Naive thymus-derived CD8-positive, alpha-beta T cell (primary cell): ENCODE data around the gene SMIM1. TPM values are rescaled to one million over a fixed set of nuclear protein-coding genes. Genes with fewer than 3 reads are reported as not detected.
A peak's percentile ranks its signal among the peaks of the same experiment; 100 is the strongest.
"Not testable (repeated sequence)": the region's sequence is repeated elsewhere in the genome, so short reads cannot be mapped to it uniquely, and the experiment has no call there.

Source experiments
- ATAC-seq, 2 donors: fragments of 150-1000 bp; cut with Tn5 transposase in 1 of 2; sonication (Bioruptor Pico), chemical (Tn5 transposase) in 1 of 2; 1 replicate in 1 of 2; 2 replicates in 1 of 2; pipeline ENCODE4 v1.10.0; 2021; ENCODE audit warnings: mild to moderate bottlenecking in 2 of 2, moderate library complexity in 2 of 2
- POLR2A ChIA-PET: fragments of 350-600 bp; sonication (Branson Sonifier 250); formaldehyde crosslinking; loops from one replicate; lab custom pipeline; 2021; ENCODE audit warnings: antibody characterized with exemption; lab: Charles Lee
- DNase-seq, 10 donors: peaks; one replicate each; pipeline versions ENCODE4 v3.0.0 to v3.0.0-alpha.2; 2020 to 2022
- H3K27ac Mint-ChIP-seq, 10 donors: one replicate each; pipeline ENCODE4 v1.8.0; 2020 to 2022; ENCODE audit warnings: mild to moderate bottlenecking in 10 of 10, mixed read lengths in 10 of 10, moderate library complexity in 4 of 10, inconsistent platforms in 1 of 10
- H3K27me3 Mint-ChIP-seq, 5 donors: one replicate each; pipeline ENCODE4 v1.8.0; 2021 to 2022; ENCODE audit warnings: mixed read lengths in 5 of 5
- H3K36me3 Mint-ChIP-seq, 3 donors: one replicate each; pipeline ENCODE4 v1.8.0; 2020 to 2022; ENCODE audit warnings: mixed read lengths in 3 of 3, mild to moderate bottlenecking in 2 of 3, inconsistent platforms in 1 of 3
- H3K4me1 Mint-ChIP-seq, 4 donors: one replicate each; pipeline ENCODE4 v1.8.0; 2021 to 2022; ENCODE audit warnings: mixed read lengths in 4 of 4
- H3K4me3 Mint-ChIP-seq, 10 donors: one replicate each; pipeline ENCODE4 v1.8.0; 2020 to 2022; ENCODE audit warnings: mild to moderate bottlenecking in 10 of 10, mixed read lengths in 10 of 10, moderate library complexity in 6 of 10, inconsistent platforms in 1 of 10
- H3K9me3 Mint-ChIP-seq, 9 donors: one replicate each; pipeline ENCODE4 v1.8.0; 2020 to 2022; ENCODE audit warnings: mixed read lengths in 9 of 9, mild to moderate bottlenecking in 3 of 9, inconsistent platforms in 1 of 9, moderate library complexity in 1 of 9
- polyA plus RNA-seq, 3 donors: library from polyadenylated mRNA; unstranded; fragments of 300-500 nt; fragmentation: Illumina TruSeq; gene quantifications; one replicate each; pipeline ENCODE4 v1.2.3, GENCODE V29; 2021
- total RNA-seq, 8 experiments: library from RNA in 2 of 8; stranded (reverse) in 2 of 8; gene quantifications; one replicate each; pipeline ENCODE4 v1.2.3 and lab custom pipeline; 2021 to 2026

The SMIM1 gene
- total and polyA plus RNA-seq, 5 experiments from 2014 or later, result 1.3 to 5.7 (median 2.3) TPM

DNA sequence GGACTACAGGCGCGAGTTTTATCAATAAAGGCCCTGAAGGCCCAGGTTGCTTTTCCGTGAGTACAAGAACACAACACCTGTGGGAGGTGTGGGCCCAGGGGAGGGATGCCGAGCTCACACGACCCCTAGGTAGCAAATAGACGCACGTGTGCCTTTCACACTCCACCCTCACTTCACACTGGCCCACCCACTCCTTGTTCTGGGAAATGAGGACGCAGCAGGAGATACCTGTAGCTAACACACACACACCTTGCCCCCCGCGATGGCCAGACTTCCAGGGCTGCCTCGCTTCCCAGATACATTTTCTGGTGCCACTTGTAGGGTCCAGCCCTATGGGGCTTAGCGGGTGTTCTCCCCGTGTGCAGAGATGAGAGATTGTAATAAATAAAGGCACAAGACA is 24.6 kb upstream of the SMIM1 start:
- peak overlapping the region; percentile 66 to 84 (median 72) for H3K4me3 Mint-ChIP-seq
- DNase-seq, result no peak

DNA sequence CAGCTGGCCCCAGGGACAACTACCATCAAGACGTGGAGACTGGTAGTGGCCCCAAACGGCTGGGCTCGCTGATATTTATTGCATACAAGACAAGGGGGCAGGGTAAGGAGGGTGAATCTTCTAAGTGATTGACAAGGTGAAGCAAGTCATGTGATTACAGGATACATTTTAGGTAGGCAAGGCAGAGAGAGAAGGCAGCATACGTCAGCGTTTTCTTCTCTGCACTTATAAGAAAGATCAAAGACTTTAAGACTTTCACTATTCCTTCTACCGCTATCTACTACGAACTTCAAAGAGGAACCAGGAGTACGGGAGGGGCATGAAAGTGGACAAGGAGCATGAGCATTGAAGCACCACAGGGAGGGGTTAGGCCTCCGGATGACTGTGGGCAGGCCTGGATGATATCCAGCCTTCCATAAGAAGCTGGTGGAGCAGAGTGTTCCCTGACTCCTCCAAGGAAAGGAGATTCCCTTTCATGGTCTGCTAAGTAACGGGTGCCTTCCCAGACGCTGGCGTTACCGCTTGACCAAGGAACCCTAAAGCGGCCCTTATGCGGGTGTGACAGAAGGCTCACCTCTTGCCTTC is 24.1 kb upstream of the SMIM1 start:
- H3K9me3 Mint-ChIP-seq, POLR2A ChIA-PET, H3K36me3 Mint-ChIP-seq, H3K27me3 Mint-ChIP-seq, ATAC-seq, DNase-seq: not testable (repeated sequence)
- Mint-ChIP-seq H3K4me3 (peak overlapping the region in 9 of 10 donors; percentile 29 to 84 (median 71)), H3K4me1 (peaks cover 13 to 35% (median 33%) of the 10 kb centered on the region in 4 donors), H3K27ac (peak overlapping the region in 3 of 10 donors; percentile 52 to 87 (median 79))

More for the DNA sequence above, 24.6 kb upstream of the SMIM1 start:
- POLR2A ChIA-PET, result no interaction called here
- H3K36me3 Mint-ChIP-seq, result peaks cover 0 to 13% (median 3%) of the 10 kb centered on the region in 3 donors
- no peak for ATAC-seq
- peaks cover 0 to 1% (median 0%) of the 10 kb centered on the region in 5 donors for H3K27me3 Mint-ChIP-seq
- peak overlapping the region in 4 of 10 donors; percentile 46 to 87 (median 76) for H3K27ac Mint-ChIP-seq
- H3K4me1 Mint-ChIP-seq, result peaks cover 16 to 39% (median 35%) of the 10 kb centered on the region in 4 donors
- H3K9me3 Mint-ChIP-seq, result peaks cover 0 to 3% (median 0%) of the 10 kb centered on the region in 9 donors

DNA sequence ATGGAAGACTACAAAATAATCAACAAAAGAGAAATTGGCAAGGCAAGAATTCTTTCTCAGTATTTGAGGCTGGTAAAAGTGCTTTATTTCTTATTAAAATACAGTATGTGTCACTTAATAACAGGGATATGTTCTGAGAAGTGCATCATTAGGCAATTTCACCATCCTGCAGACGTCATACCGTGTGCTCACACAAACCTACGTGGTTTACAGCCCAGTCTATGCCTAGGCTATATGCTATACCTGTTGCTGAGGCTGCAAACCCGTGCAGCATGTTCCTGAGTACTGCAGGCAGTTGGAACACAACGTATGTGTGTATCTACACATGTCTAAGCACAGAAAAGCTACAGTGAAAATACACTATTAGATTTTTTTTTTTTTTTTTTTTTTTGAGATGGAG is 23.0 kb upstream of the SMIM1 start:
- POLR2A ChIA-PET, result interaction anchor here (0.7 kb wide), 1 partner anchor 82 kb away, joined by 5 read pairs; no protein-coding TSS in a partner anchor
- Mint-ChIP-seq H3K9me3 (peaks cover 0 to 3% (median 0%) of the 10 kb centered on the region in 9 donors), H3K27ac (no peak overlapping the region), H3K4me3 (no peak overlapping the region), H3K4me1 (peaks cover 12 to 31% (median 30%) of the 10 kb centered on the region in 4 donors), H3K36me3 (peaks cover 0 to 5% (median 3%) of the 10 kb centered on the region in 3 donors), H3K27me3 (peaks cover 0 to 1% (median 0%) of the 10 kb centered on the region in 5 donors)
- DNase-seq (no peak), ATAC-seq (no peak)

DNA sequence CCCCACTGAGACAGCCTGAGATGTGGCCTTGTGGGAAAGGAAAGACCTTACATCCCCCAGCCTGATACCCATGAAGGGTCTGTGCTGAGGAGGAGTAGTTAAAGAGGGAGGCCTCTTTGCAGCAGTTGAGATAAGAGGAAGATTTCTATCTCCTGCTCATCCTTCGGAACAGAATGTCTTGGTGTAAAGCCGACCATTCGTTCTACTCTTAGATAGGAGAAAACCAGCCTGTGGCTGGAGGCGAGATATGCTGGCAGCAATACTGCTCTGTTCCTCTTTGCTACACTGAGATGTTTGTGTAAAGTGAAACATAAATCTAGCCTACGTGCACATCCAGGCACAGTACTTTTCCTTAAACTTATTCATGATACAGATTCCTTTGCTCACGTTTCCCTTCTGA is 21.8 kb upstream of the SMIM1 start:
- ATAC-seq (no peak), DNase-seq (no peak)
- peaks cover 0 to 3% (median 0%) of the 10 kb centered on the region in 5 donors for H3K27me3 Mint-ChIP-seq
- H3K4me1 Mint-ChIP-seq, result peaks cover 3 to 22% (median 19%) of the 10 kb centered on the region in 4 donors
- no peak overlapping the region for H3K4me3 Mint-ChIP-seq
- no peaks in the 10 kb centered on the region for H3K36me3 Mint-ChIP-seq
- H3K9me3 Mint-ChIP-seq, result no peaks in the 10 kb centered on the region
- peak overlapping the region in 1 of 10 donors; percentile 54 for H3K27ac Mint-ChIP-seq
- POLR2A ChIA-PET, result no interaction called here

DNA sequence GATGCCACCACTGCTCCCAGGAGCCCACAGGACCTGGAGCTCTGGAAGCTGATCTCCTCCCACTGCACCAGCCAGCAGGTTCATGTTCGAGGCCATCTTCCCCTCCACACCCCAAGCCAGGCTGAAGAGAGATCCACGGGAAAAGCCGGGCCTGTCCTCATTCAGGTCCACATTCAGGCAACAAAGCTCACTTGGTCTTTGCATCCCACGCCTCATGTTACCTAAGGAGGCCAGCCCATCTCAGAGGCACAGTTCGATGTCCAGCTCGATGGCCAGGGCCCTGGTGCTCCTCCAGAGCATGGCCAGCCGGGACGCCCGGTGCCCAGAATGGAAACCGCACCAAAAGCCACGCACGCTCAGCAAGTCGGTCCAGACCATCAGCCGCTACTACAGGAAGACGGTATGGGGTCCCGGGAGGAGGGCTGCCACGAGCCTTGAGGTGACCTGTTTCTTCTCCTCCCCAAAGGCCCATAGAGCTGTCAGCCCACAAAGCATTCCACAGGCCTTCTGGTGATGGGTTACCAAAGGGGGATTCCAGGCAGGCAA is 20.1 kb upstream of the SMIM1 start, which contains the start of gene CCDC27:
Gene CCDC27 (plus strand): TSS at position 51 of the 546 bp plus-strand sequence. CDS start 32 bp downstream, at position 83.
- POLR2A ChIA-PET, result interaction anchor here (0.8 kb wide), 1 partner anchor 19 kb away, joined by 7 read pairs; no protein-coding TSS in a partner anchor
- Mint-ChIP-seq H3K27me3 (peaks cover 0 to 12% (median 1%) of the 10 kb centered on the region in 5 donors), H3K4me3 (no peak within 1 kb of the TSS), H3K27ac (peak within 1 kb of the TSS in 1 of 10 donors; percentile 74), H3K36me3 (no peaks in the 10 kb centered on the region), H3K9me3 (no peaks in the 10 kb centered on the region), H3K4me1 (peaks cover 0 to 10% (median 9%) of the 10 kb centered on the region in 4 donors)
- ATAC-seq, result no peak
- no peak for DNase-seq

DNA sequence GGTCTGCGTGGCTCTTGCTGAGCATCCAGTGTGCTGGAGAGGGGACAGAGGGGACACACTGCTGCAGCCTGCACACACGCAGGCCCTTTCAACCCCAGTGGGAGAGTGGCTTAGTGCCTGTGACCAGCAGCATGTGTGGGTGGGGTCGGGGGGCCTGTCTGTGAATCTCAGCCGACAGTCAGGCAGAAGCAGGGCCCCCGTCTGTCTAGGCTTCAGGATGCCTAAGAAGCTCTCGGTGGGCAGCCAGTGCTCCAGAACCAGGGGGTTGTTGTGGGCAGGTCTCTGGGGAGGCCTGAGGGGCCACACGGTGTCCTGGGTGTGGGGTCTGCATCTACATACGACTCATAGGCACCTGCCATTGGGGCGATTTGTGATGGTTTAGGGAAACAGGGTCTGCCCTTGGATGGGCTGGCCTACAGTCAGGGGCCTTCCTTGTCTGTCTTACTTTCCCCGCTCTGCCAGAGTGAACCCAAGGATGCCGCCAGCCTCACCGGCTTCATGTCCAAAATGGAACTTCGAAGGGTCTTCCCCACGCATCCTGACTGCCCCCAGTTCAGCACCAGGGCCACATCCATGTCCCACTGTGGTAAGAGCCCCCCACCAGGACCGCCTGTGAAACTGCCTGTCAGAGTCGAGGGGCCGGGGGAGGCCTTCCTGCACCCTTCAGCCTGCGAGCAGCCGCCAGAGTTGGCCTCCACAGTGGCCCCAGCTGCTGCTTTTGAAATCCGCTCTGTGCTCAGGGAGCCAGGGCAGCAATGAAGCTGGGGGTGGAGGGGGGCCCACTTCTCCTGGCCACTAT is 18.7 kb upstream of the SMIM1 start:
- POLR2A ChIA-PET, result interaction anchor here (1.1 kb wide), 1 partner anchor 9 kb away, joined by 3 read pairs; no protein-coding TSS in a partner anchor
- Mint-ChIP-seq H3K9me3 (no peaks in the 10 kb centered on the region), H3K4me1 (no peaks in the 10 kb centered on the region), H3K27ac (no peak overlapping the region), H3K4me3 (no peak overlapping the region), H3K27me3 (peaks cover 0 to 12% (median 1%) of the 10 kb centered on the region in 5 donors), H3K36me3 (no peaks in the 10 kb centered on the region)
- no peak for DNase-seq
- no peak for ATAC-seq

DNA sequence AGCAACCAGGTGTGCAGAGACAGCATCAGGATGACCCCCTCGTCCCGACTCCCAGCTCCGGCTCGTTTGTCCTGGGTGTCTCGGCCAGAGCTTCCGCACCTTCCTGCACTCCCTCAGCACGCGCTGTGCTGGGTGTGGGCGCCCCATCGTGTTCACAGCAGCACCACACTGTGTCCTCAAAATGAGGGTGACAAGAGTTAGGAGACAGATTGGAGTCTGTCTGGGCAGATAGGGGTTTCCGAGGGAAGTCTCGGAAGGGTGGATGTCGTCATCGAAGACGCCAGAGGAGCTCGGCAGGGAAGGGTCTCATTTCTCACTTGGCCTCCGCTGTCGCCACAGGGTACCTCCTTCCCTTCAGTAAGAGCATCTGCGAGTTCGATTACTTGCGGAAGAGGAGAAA is 16.2 kb upstream of the SMIM1 start:
- POLR2A ChIA-PET, result no interaction called here
- DNase-seq, result no peak
- ATAC-seq, result no peak
- Mint-ChIP-seq H3K27me3 (peaks cover 7 to 37% (median 22%) of the 10 kb centered on the region in 5 donors), H3K27ac (peak overlapping the region in 1 of 10 donors; percentile 47), H3K36me3 (no peaks in the 10 kb centered on the region), H3K4me3 (no peak overlapping the region), H3K9me3 (peaks cover 0 to 8% (median 0%) of the 10 kb centered on the region in 9 donors), H3K4me1 (no peaks in the 10 kb centered on the region)

DNA sequence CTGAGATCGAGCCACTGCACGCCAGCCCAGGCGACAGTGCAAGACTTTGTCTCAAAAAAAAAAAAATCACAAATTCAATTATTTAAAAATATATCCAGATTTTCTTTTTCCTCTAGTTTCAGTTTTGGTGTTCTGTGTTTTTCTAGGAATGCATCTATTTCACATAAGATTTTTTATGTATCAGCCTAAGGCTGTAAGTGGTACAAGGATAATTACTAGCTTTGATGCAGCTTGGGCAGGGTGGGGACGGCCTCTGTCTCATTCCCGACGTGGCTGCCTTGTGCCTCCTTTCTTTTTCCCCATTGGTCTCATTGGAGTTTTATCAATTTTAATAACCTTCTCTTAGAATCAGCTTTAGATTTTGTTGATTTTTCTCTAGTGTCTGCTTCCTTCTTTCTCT is 13.4 kb upstream of the SMIM1 start:
- ATAC-seq (no peak), DNase-seq (no peak)
- Mint-ChIP-seq H3K4me3 (no peak overlapping the region), H3K27me3 (peaks cover 8 to 50% (median 23%) of the 10 kb centered on the region in 5 donors), H3K4me1 (no peaks in the 10 kb centered on the region), H3K27ac (peak overlapping the region in 1 of 10 donors; percentile 18), H3K9me3 (peaks cover 0 to 8% (median 0%) of the 10 kb centered on the region in 9 donors), H3K36me3 (no peaks in the 10 kb centered on the region)
- POLR2A ChIA-PET, result interaction anchor here (0.6 kb wide), 1 partner anchor 27 kb away, joined by 3 read pairs; no protein-coding TSS in a partner anchor

DNA sequence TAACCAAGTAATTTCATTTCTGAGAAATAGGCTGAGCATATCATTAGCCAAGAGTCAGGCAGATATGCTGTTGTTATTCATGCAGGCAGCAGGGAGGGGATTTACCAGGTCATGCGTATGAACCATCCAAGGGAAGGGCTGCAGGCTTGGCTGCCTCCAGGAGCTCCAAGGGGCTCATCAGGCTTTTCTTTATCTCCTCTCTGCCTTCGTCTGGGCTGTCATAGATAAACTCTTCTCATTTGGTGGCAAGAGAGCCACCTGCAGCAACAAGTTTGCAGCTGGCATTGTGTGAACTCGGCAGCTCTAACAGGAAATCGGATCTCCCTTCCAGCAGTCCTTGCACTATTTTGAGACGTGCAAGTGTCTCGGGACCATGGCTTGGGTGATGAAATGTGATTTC is 12.8 kb upstream of the SMIM1 start:
- POLR2A ChIA-PET, result interaction anchor here (0.6 kb wide), 1 partner anchor 26 kb away, joined by 3 read pairs; no protein-coding TSS in a partner anchor
- H3K36me3 Mint-ChIP-seq, result no peaks in the 10 kb centered on the region
- H3K4me3 Mint-ChIP-seq, result no peak overlapping the region
- DNase-seq, result no peak
- H3K4me1 Mint-ChIP-seq, result no peaks in the 10 kb centered on the region
- no peak for ATAC-seq
- H3K27me3 Mint-ChIP-seq, result peaks cover 11 to 50% (median 26%) of the 10 kb centered on the region in 5 donors
- peaks cover 0 to 8% (median 0%) of the 10 kb centered on the region in 9 donors for H3K9me3 Mint-ChIP-seq
- no peak overlapping the region for H3K27ac Mint-ChIP-seq

DNA sequence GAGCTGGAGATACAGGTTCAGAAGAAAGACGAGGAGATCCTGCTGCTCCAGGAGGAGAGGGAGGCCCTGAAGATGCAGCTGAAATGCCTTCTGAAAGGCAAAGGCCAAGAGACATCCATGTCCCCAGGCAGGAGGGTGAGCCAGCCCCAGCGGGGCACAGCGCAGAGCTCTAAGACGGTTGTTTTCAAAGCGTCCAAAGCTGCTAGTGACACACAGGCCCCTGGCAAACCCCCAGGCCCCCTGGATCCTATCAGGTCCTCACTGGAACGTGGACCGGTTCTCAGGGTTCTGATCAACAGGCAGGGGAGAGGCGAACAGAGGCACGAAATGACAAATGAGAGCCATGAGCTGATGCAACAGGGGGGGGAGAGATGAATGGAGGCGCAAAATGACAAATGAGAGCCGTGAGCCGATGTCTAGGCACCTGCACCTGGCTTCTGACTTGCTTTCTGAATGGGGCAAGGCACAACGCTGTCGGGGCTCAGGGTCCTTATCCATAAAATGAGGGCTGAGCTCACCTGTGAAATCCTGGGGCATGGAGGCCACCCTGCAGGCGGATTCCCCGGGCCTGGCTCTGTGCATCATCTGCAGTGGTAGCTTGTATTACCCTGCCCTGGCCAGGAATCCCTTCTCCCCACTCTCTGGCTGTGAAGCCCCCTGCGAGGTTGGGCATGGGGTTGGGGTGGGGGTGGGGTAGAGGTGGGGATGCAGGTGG is 11.1 kb upstream of the SMIM1 start:
- DNase-seq (no peak), ATAC-seq (no peak)
- no peaks in the 10 kb centered on the region for H3K4me1 Mint-ChIP-seq
- no peak overlapping the region for H3K27ac Mint-ChIP-seq
- peaks cover 0 to 8% (median 0%) of the 10 kb centered on the region in 9 donors for H3K9me3 Mint-ChIP-seq
- peaks cover 11 to 54% (median 31%) of the 10 kb centered on the region in 5 donors for H3K27me3 Mint-ChIP-seq
- H3K4me3 Mint-ChIP-seq, result no peak overlapping the region
- POLR2A ChIA-PET, result no interaction called here
- no peaks in the 10 kb centered on the region for H3K36me3 Mint-ChIP-seq

DNA sequence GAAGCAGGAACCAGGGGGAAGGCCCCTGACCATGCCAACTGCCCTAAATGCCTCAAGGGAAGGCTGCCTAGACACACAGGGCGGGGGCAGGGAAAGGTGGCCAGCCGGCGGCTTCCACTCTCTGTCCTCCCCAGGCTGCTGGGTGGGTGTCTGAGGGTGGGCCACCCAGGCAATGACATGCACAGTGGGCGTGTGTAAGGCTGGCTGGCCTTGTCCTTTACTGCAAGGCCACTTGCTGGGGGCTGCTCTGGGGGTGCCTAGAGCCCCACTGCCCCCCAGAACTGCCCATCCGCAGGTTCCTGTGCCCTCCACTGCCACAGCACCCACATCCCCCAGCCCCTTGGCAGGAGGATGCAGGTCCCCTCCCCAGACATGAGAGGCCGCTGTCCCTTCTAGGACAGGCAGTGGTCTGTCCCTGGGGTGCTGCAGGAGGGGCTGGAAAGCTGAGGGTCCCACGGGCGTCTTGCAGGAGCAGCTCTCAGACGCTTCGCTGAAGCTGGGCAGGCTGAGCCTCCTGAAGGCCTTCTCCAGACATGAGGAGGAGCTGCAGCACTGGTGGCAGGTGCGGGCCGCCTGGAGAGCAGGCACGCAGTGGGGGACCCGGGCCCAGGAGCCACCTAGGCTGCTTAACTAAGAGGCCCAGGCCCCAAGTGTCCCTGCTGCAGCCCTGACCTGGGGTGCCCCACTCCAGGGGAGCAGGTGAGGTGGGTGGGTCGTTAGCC is 10.2 kb upstream of the SMIM1 start:
- no peak overlapping the region for H3K4me3 Mint-ChIP-seq
- peaks cover 0 to 8% (median 0%) of the 10 kb centered on the region in 9 donors for H3K9me3 Mint-ChIP-seq
- no peak overlapping the region for H3K27ac Mint-ChIP-seq
- H3K36me3 Mint-ChIP-seq, result no peaks in the 10 kb centered on the region
- DNase-seq (no peak), ATAC-seq (no peak)
- POLR2A ChIA-PET, result no interaction called here
- no peaks in the 10 kb centered on the region for H3K4me1 Mint-ChIP-seq
- peaks cover 11 to 54% (median 31%) of the 10 kb centered on the region in 5 donors for H3K27me3 Mint-ChIP-seq
